Measurements from ENCODE around the gene FAM72A.
"Not testable (repeated sequence)": the region's sequence is repeated elsewhere in the genome, so short reads cannot be mapped to it uniquely, and the experiment has no call there.

The FAM72A gene

DNA sequence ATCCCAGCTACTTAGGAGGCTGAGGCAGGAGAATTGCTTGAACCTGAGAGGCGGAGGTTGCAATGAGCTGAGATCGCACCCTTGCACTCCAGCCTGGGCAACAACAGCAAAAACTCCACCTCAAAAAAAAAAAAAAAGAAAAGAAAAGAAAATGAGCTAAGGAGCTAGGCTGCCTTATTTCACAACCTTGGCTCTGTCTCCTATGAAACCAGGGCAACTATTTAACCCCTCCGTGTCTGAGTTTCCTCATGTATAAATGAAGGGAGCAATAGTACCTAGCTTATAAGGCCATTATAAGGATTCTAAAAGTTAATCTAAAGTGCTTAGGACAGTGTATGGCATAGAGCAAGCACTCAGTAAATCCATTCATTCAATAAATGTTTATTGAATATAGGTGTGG lies 32.8 kb downstream of the FAM72A start:
- not testable (repeated sequence) for DNase-seq (ENCODE audit: low read depth)

DNA sequence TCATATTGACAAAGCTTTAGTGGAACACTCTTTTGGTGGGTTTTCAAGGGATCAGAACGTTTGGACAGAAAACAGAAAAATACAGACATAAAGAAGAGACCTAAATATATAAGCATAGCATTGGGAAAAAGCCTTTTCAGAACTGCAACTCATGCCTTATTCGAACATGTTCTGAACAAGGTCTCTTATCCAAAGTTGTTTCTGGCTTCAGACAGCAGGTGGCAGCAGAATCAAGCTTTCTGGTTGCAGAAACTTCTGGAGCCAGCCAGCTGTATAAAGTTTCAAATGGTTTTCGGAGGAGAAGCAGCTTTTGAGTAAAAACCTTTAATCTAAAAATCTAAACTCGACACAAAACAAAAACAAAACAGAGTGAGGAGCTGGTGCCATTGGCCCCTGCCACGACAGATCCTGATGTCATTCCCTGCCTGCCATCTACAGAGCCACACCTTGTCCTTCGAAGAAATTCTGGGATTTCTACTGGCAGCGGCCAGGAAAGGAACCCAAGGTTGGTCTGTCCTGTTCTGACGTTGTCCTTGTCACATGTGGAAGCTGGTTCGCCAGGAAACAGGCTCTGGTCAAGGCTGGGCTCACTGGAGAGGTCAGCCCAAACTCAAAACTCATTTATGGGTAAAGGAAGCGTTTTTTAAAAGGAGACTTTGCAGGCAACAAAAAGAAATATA lies 35.1 kb downstream of the FAM72A start:
- not testable (repeated sequence) for DNase-seq (ENCODE audit: low read depth)

DNA sequence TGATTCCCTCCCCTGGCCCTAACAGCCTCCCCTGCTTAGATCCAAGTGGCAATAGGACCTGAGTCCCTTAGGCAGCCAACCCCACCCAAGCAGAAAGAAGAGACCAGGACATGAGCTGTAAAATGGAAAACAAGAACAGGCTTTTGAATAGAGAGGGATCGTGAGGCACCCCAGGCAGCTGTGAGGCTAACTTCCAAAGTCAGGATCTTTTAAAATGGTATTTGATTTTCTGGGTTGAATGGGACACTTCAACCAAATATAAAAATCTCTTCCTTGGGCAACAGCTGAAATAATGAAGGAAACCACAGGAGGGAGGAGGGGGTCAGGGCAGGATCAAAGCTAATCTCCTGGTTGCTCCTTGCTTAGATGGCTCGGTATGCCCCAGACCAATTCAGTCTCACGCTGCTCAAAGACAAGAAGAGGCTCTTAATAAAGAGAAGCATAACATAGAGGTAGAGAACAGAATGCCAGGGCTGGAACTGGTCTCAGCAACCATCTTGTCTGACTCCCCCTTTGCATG lies 56.8 kb downstream of the FAM72A start:
- no peak for DNase-seq (ENCODE audit: low read depth)

DNA sequence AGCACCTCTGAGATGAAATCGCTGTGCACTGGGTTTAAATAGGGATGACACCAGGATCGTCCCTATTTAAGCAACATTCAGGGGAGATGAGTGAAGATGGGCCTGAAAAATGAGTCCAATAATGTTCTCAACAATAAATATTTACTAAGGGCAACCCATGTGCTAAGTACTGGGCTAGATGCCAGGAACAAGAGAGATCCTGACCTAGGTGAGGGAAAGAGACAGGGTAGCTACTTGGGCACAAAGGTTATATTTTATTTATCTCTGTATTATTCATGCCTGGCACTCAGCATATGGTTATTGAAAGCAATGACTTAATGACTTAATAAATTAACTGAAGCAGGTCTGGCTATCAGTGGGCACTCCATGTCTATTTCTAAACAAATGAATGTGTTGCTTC lies 58.0 kb downstream of the FAM72A start:
- no peak for DNase-seq (ENCODE audit: low read depth)

DNA sequence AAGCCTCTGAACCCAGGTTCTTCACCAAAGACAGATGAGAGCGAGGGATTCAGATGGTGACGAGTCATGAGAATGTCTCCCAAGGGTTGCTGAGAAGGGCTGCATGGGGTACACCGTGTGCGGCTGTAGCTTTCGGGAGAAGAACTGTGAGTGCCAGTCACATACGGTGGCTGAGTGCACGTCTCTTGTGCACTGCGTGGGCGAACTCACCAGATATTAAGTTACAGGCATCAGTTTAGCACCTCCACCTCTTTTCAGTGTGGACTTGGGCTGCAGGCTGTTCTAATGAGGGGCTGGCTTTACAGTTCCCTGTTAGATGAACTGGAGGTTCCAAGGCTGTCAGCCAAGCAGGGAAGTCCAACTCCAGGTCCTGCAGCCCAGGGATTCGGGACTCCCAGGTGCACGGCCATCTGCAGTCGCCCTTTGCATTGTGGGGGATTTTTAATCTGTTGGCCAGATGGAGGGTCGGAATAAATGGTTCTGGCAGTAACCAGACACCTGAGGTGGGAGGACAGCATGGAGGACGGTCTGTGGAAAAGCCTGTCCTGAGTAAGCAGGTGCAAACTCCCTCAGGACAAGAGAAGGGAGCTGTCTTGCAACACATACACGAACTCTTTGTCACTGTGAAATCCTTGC lies 59.0 kb downstream of the FAM72A start:
- DNase-seq (ENCODE audit: low read depth) = no peak

DNA sequence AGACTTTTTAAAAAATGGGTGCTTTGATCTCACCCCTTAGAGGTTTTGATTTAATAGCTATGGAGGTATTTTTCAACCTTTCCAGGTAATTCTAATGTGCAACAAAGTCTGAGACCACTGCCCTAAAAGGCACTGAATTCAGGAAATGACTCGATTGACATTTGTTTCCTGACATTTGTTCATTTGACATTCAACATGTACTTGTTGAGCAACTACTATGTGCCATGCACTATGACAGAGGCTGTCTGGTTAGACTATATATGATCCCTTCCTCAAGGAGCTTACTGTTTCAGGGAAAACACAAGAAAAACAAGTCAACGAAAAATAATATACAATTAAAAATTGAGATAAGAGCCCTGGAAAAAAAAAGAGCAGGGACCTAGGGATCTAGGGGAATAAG lies 59.9 kb downstream of the FAM72A start:
- no peak for DNase-seq (ENCODE audit: low read depth)

DNA sequence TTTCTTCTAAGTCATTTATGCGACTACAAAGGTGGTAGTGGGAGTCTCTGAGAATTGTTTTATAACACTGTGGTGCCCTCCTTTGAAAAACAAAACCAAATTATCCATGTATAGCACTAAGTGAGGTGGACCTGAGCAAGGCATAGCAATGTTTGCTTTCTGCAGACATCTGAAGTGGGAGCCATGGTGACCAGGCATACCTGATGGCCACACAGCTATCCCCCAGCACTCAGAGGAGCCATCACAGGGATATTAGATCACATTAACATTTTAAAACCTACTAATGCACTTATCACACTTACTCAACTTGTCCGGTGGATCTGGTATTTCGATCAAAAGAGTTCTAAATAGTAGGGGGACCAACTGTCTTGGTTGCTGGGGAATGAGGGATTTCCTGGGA lies 60.6 kb downstream of the FAM72A start:
- no peak for DNase-seq (ENCODE audit: low read depth)

DNA sequence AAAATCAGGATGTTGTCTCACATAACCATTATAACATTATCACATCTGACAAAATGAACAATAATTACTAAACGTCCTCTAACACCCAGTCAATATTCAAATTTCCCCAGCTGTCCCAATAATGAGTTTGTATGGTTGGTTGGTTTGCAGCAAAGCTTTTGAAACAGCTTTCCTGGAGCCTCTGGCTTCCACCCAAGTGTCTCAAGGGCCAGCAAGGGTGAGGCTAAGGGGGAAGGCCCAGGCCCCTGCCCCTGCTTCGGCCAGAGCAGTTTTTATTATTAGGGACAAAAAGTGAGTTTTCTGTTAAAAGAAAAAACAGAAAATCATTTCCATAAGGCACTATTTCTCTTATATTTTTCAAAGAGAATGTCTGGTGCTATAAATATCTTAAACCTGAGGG lies 66.4 kb downstream of the FAM72A start:
- DNase-seq (ENCODE audit: low read depth) = no peak
